HG02763 (cell line): ENCODE results near the gene KRTAP10-5.
"Not testable (repeated sequence)": the region's sequence is repeated elsewhere in the genome, so short reads cannot be mapped to it uniquely, and the experiment has no call there.

Experiments used
- ATAC-seq: cut with Tn5 transposase; IDR thresholded peaks from one replicate; pipeline ENCODE4 v1.9.1; 2021; ENCODE audit warnings: mild to moderate bottlenecking, moderate library complexity; ENCODE audit not compliant: unreplicated experiment

Gene KRTAP10-5

DNA sequence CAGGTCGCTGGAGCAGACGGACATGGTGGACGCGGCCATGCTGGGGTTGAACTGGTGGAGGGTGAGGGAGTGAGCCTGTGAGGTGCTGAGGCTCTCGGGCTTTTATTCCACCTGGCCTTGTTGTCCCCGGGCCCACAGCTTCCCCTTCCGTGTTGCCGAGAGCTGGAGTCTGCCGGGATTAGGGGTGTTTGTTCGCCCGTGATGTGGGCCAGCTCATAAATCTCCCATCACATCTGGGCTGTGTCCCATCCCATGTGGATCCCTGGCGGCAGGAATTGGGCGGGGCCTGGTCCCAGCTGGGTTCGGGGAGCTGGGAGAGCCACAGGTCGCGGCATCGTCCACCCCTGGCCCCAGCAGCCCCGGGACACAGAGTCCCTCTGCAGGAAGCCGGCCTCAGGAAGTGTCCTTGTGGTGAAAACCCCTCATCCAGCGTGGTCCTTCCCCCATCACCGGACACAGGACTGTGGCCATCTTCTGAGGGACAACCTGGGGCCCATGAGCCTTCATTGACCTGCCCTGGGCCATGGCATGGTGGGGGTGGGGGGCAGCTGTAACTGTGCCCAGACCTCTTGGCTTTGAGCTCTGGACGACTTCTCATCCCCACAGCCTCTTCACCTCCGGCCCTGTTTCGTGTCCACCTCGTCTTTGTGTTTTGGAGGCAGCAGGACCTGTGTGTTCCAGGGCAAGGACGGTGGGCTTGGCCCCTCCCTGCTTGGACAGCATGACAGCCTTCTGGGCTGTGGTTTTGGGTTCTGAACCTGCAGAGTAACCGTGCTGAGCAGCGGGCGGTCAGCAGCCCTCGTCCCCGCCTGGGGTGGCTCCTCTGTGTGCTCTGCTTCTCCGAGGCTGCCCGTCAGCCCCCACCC lies 12.3 kb upstream of the KRTAP10-5 start, which contains the start of gene KRTAP10-6:
Gene KRTAP10-6 (minus strand): TSS at position 60 of the 866 bp plus-strand sequence. CDS start 21 bp downstream, at position 39.
- ATAC-seq: no peak

DNA sequence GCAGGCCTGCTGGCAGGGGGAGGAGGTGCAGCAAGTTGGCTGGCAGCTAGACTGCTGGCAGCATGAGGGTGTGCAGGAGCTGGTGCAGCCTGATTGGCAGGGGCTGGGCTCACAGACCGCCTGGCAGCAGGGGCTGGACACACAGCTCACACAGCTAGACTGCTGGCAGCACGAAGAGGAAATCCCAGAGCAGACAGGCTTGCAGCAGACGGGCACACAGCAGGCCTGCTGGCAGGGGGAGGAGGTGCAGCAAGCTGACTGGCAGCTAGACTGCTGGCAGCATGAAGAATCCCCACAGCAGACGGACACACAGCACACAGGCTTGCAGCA lies 11.4 kb upstream of the KRTAP10-5 start:
- not testable (repeated sequence) for ATAC-seq

DNA sequence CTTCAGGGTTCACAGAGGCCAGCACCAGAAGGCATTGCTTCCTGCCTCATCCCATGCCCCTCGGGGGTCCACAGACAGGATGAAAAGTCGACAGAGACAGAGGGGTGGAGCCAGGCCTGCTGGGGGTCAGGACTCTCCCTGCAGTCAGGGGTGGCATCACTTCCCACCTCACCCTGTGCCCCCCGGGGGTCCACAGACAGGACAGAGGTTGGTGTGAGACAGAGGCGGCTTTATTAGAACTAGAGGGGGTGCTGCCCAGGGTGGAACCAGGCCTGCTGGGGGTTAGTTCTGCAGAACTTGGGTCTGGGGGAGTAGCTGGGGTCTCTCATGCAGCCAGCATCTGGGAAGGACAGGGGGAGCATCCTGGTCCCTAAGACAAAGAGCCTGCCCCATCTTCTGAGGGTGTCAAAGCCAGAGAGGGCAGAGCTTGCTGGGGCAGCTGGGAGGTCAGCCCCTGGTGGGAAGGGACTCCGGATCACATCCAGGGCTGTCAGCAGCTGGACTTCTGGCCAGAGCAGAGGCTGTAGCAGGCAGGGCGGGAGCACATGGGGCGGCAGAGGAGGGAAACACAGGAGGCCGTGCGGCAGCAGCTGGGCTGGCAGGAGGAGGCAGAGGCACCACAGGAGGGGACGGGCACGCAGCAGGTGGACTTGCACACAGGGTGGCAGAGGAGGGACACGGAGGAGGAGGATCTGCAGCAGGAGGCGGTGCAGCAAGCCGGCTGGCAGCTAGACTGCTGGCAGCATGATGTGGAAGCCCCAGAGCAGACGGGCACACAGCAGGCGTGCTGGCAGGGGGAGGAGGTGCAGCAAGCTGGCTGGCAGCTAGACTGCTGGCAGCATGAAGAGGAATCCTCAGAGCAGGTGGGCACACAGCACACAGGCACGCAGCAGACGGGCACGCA lies 10.7 kb upstream of the KRTAP10-5 start:
- not testable (repeated sequence) for ATAC-seq

DNA sequence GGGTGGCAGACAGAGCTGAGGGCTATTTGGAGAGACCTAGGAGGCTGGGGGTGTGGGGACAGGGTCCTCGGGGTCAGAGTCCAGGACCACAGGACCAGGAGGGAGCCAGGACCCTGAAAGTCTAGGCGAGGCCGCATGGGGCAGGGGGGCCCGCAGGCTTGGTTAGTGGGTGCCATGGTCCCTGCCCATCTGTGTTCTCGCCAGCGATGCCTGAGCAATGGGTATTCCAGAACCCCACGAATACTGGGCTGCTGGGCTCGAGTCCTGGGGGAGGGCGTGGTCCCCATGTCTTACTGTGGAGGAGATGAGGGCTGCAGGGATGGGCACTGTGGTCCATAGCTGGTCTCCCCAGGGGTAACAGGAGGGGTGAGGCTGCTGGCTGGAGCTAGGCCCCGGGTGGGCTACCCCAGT lies 9.9 kb upstream of the KRTAP10-5 start:
- ATAC-seq: no peak

DNA sequence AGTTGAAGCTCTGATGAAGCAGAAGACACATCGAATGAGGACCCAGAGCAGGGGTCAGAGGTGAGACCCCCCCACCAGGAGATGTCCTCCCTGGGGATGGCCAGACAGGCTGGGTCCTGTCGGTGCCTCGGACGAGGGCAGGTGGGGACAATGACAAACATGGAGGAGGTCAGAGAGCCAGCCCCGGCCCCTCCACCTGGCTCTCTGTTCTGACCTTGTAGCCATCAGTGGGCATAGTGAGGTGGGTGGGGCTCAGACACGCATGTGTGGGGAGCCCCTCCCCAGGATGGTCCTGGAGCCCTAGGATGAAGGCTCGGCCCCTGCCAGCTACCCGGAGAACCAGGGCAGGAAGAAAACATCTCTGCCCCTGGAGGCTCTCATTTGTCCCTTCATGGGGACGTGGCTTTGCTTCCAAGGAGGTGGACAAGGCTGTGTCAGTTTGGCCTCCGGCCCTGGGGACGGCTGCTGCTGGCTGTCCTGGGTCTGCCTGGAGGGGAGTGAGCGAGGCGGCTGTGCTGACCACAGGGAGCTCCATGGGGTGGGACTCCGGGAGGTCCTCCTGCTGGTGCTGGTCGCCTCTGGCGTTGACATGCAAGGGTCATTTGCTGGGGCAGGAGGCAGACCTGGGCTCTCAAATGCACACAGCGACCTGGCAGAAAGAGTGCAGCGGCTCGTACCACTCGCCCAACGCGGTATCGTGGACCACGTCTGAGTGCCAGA lies 9.3 kb upstream of the KRTAP10-5 start:
- ATAC-seq: no peak

DNA sequence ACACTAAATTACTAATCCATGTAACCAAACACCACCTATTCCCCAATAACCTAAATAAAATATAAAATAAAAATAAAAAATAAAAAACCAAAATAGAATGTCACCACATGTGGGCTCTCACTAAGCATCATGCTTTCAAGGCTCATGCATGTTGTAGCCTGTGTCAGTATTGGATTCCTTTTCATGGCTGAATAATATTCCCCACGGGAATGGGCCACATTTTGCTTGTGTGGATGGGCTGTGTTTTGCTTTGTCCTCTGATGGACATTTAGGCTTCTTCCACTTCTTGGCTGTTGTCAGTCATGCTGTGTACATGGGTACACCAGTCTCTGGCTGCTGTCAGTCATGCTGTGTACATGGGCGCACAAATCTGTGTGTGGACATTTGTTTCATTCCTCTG lies 8.7 kb upstream of the KRTAP10-5 start:
- ATAC-seq: no peak

DNA sequence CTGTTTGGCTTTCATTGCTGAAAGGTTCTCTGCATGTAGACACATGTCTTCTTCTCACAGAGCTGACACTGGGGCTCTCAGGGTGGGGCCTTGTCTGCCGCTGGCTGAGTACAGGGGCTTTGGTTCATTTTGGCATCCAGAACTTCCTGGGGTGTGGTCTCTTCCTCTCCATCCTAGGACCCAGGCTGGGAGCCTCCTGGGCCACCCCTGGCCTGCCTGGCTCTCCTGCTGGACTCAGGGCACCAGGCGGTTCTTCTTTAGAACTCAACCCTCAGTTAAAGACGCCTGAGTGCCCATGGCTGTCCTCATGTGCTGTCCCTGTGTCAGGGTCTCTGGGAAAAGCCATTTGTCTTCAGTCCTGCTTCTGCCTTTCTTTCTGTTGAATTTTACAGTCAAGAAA lies 5.5 kb upstream of the KRTAP10-5 start:
- ATAC-seq: no peak

DNA sequence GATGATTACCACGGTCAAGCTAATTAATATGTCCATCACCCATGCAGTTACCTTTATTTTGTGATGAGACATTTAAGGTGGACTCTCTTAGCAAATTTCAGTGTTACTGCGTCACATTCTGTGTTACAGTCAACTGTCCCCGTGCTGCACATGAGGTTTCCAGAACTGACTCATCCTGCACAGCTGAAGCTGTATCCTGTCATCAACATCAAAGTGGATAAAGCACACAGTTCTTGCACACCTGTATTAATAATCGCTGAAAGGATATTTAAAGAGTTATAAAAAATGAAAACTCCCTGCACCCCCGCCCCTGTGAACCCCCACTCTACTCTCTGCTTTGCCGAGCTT lies 3.4 kb upstream of the KRTAP10-5 start:
- ATAC-seq: no peak

DNA sequence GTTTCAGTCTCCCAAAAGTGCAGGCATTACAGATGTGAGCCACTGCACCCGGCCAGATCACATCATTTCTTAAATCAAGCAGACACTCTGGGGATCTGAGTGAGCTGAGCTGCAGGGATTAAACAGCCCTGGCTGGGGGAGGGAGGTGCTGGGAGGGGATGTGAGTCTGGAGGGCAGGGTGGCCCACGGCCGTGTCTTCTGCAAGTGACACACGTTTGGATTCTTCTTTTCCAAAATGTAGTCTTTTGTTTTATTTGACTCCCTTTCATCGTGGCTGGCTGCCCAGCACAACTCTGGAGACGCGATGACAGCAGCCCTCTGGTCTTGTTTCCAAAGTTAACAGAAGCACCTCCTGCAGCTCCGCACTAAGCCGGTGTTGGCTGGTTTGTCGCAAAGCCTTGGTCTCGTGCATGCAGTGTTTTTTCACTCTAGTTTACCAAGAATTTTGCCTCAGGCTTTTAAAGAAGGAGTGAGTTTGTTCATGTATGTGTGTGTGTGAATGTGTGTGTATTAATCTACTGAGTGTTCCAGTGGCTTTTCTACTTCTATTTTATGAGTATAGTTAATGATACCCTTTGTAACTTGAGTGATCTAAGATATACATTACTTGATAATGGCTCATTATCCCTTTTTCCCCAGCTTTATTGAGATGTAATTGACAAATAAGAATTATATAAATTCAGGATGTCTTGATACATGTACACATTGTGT lies 2.8 kb upstream of the KRTAP10-5 start:
- no peak for ATAC-seq

DNA sequence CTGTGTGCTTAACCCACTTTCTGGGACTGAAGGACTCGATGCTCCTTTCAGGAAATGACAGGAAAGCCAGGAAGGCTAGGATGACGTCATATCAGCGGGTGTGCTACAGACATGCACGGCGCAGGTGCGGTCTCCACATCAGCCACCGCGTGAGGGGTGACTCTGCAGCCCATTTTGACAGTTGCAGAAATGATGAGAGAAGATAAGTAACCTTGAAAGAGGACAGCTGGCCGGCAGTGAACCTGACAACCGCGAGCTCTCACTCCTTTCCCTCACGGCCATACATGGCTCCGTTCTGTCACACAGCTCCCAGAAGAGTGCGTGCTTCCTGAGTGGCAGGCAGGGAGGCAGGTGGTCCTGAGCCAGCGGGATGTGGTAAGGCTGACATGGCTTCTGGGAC lies 1.7 kb upstream of the KRTAP10-5 start:
- no peak for ATAC-seq

DNA sequence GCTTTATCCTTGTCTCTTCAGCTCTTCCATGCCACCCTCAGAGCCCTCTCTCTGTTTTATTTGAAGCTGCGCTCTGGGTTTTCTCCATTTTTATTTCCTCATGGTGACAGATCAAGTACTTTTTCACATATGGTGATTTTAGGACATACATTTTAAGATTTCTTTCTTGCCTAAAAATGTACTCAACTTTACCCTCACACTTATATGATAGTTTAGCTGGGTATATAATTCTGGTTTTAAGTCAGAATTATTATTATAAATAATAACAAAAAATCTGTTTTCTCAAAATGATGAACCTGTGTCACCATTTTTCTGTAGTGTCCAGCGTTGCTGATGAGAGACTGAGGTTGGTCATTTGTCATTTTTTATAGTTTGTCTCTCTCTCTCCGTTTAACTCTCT lies 754 bp upstream of the KRTAP10-5 start:
- no peak for ATAC-seq

DNA sequence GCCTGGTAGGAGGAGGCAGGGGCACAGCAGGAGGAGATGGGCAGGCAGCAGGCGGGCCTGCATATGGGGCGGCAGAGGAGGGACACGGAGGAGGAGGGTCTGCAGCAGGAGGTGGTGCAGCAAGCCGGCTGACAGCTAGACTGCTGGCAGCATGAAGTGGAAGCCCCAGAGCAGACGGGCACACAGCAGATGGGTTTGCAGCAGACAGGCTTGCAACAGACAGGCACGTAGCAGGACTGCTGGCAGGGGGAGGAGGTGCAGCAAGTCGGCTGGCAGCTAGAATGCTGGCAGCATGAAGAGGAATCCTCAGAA lies 615 bp downstream of the KRTAP10-5 start:
- no peak for ATAC-seq

DNA sequence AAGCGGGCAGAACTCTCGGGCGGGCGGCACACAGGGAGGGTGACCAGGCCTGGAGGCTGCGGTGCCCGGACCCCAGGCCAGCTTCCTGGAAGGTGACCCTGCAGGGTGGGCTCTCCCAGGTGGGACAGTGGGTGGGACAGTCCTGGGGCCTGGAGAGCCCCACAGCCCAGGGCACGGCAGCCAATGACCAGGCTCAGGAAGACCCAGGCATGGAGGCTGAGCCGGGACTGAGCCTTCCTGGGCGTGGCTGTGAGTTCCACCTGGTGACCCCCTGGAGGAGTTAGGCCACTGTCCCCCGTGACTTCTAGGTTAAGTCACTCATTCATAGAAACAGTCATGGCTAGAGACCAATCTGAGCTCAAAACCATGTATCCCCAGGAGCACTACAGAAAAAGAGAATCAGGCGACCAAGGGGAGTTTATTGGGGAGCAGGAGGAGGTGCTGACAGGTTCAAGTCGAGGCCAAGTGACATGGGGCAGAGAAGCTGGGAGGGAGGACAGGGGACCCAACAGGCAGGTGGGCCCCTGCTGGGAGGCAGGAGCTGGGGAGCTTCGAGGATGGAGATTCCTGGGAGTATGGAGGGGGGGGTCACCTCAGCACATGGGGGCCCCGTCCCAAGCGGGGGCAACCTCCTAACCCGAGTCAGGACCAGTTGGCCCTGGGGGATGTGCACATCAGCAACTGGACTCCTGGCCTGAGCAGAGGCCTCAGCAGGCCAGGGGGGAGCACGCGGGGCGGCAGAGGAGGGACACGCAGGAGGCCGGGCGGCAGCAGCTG lies 1.2 kb downstream of the KRTAP10-5 start:
- no peak for ATAC-seq

DNA sequence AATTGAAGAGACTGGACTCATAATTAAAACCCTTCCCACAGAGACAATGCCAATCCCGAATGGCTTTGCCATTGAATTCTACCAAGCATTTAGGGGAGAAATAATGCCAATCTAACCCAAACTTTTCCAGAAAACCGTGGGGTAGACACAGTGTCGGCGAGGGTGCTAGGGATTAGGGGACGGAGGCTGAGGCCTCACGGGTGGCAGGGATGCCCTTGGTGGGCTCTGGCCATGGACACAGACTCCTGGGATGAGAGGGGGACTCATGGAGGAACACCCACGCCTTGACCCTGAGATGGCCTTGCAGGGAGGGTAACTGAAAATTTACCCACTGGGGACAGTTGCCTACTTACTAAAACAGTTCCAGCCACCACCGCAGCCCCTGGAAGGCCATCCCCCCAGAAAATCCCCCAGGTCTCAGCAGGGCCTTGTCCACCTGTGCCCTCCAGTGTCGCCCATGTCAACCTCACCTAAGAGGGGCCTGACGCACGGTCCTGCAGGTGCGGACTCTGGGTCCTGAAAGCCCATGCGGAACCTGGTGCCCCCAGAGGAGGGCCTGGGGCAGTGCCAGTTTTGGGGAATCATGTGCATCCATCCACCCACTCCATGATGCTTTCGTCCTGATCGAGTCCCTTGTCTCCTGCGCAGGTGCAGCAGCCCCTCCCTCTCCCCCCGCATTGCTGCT lies 1.9 kb downstream of the KRTAP10-5 start:
- no peak for ATAC-seq

DNA sequence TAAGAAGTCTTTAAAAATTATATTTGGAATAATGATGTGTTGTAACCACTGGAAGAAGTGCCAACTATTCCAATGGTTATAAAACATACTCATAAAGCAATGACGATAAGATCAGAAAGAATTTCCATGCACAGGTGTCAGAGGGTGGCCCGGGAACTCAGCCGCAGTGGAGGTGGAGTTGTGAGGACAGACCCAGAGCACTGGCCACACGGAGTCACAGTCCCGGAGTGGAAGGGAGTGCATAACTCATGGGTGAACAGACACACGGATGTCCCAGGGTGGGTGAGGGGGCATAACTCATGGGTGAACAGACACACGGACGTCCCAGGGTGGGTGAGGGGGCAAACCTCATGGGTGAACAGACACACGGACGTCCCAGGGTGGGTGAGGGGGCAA lies 4.4 kb downstream of the KRTAP10-5 start:
- ATAC-seq: no peak

DNA sequence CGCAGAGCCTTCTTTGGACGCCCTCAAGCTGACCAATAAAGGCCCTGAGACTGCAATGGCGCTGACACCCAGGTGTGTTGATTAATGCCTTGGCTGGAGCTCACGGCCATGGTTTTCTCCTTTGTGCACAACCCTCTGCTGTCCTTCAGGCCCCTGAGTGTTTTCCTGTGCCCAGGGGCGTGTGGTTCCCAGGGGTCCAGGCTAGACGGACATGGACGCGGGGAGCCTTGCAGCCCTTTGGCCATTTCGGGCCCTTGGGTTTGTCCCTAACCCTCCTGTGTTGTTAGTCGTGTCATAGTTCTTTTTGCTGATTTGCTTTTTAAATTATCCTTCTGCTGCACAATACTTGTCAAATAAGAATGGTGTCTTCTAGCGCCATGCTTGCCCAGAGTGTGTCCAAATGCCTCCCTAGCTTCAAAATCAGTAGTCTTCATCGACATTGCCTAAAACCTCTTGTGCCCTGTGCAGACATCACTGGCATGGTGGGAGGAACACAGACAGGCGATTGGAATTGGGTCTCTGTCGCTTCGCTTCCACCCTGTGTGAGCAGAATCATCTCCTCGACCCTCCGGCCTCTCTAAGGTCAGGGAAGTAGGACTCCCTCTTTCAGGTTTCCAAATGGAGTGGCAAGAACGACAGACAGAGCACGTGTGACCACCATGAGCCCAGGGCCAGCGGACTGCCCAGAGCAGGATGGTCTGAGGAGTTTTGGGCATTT lies 4.9 kb downstream of the KRTAP10-5 start:
- no peak for ATAC-seq

DNA sequence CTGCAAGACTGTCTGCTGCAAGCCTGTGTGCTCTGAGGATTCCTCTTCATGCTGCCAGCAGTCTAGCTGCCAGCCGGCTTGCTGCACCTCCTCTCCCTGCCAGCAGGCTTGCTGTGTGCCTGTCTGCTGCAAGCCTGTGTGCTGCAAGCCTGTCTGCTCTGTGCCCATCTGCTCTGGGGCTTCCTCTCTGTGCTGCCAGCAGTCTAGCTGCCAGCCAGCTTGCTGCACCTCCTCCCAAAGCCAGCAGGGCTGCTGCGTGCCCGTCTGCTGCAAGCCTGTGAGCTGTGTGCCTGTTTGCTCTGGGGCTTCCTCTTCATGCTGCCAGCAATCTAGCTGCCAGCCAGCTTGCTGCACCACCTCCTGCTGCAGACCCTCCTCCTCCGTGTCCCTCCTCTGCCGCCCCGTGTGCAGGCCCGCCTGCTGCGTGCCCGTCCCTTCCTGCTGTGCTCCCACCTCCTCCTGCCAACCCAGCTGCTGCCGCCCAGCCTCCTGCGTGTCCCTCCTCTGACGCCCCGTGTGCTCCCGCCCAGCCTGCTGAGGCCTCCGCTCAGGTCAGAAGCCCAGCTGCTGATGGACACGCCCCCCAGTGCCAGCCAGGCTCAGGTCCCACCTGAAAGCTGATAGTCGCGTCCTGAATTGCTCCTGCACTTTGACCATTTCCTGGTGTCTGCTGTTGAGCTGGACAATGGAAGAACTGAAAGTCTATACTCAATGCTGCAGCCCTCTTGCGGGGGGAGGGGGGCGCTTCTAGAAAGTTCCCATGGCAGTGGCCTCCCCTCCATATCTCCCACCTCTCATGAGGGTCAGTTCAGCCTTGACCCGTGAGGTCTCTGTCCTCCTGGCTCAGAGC lies 5.7 kb downstream of the KRTAP10-5 start:
- ATAC-seq: no peak
